Esophagus mucosa (tissue), 1 donor: Measurements from ENCODE around the gene TMPRSS11A. TPM values are rescaled to one million over a fixed set of nuclear protein-coding genes. Genes with fewer than 3 reads are reported as not detected.

Experiments
- ATAC-seq: fragments of 200-7000 bp; cut with Tn5 transposase; one replicate; pipeline ENCODE4 v1.9.1; 2020
- total RNA-seq: library from RNA; stranded (reverse); gene quantifications from one replicate; pipeline ENCODE4 v1.2.4, GENCODE V29; 2023
- donor health status: DM: yes; HTN: yes; CAD: no.

The TMPRSS11A gene
- total RNA-seq: 62.3 TPM

DNA sequence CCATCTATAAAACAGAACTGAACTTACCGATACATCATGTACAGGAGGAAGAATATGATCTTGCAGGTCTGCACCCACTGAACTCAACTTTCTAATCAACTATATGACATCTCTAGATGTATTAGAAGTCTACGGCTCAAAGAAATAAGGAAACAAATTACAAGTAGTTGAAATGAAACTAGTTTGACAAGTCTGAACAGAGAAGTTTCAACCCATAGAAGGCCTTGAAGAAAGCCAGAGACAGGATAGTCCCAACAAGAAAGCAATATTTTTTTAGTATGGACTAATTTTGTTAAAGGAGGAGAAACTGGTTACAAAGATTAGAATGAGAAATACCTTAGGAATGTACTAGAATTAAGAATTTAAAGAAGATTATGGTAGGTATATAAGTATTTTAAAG is at the start of gene TMPRSS11A:
Gene TMPRSS11A, minus strand, starts transcription at position 138 of the 400 bp plus-strand sequence. Its CDS starts 100 bp downstream, at position 38.
- peak; percentile 73 for ATAC-seq

- peak; percentile 95 for ATAC-seq
Observed at GRCh38 chr4:68011684-68012083, 48.4 kb upstream of the TMPRSS11A start.

- no peak for ATAC-seq
Observed at GRCh38 chr4:68002906-68003305, 39.6 kb upstream of the TMPRSS11A start.

DNA sequence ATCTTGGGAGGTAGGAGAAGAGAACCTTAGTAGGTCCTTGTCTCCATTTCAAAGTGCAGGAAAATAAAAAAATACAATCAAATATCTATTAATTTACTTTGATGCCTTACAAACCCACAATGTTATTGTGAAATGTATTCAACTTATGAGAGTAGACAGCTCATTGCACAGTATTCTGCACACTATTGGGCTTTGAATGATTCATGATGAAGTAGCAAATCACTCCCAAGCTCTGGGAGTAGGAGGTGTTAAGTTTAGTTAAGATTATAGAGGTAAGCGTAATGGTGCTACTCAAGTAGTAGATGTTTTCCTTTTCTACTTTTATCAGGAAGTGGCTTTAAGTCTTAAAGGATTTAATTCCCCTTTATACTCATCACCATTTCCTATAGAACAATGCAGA is 32.8 kb upstream of the TMPRSS11A start:
- ATAC-seq: peak; percentile 89

- no peak for ATAC-seq
Observed at GRCh38 chr4:67988991-67989390, 25.7 kb upstream of the TMPRSS11A start.

- peak; percentile 97 for ATAC-seq
Observed at GRCh38 chr4:67983333-67983732, 20.0 kb upstream of the TMPRSS11A start.

DNA sequence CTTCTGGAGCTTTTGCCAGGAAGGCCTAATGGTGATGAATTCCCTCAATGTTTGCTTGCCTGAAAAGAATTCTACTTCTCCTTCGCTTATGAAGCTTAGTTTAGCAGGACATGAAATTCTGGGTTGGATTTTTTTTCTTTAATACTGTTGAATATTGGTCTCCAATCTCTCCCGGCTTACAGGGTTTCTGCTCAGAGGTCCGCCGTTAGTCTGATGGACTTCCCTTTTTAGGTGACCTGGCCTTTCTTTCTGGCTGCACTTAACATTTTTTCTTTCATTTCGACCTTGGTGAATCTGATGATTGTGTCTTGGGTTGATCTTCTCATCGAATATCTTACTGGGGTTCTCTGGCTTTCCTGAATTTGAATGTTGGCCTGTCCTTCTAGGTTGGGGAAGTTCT is 17.2 kb upstream of the TMPRSS11A start:
- ATAC-seq: no peak

DNA sequence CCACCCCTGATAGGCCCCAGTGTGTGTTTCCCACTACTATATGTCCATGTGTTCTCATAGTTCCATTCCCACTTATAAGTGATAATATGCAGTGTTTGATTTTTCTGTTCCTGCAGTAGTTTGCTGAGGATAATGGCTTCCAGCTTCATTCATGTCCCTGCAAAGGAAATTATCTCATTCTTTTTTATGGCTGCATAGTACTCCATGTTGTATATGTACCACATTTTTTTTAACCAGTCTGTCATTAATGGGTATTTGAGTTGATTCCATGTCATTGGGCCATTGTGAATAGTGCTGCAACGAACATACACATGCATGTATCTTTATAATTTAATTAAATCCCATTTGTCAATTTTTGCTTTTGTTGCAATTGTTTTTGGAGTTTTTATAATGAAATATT is 10.3 kb upstream of the TMPRSS11A start:
- no peak for ATAC-seq

DNA sequence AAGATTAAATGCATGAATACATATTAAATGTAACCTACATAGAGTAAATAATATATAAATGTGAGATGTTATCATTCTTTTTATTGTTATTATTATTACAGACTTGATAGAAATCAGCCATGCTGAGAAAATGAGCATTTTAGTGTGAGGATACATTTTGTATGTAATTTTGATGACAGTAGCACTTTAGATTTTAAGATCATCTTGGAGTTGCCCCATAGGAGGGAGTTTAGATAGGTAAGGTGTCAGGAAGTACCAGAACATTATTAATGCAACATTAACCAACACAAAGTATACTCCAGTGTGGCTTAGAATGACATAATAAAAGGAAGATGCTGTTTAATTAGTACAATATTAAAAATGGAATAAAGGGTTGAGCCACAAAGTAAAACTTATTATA is 8.4 kb downstream of the TMPRSS11A start:
- no peak for ATAC-seq

- ATAC-seq: peak; percentile 89
Observed at GRCh38 chr4:67941074-67941473, 22.2 kb downstream of the TMPRSS11A start.

GRCh38 chr4:67940506-67940905 is 22.8 kb downstream of the TMPRSS11A start:
- peak; percentile 94 for ATAC-seq

- ATAC-seq: no peak
Observed at GRCh38 chr4:67939195-67939594, 24.1 kb downstream of the TMPRSS11A start.

- ATAC-seq: peak; percentile 24
Observed at GRCh38 chr4:67935888-67936287, 27.4 kb downstream of the TMPRSS11A start.

GRCh38 chr4:67934628-67935027 is 28.7 kb downstream of the TMPRSS11A start:
- peak; percentile 91 for ATAC-seq

DNA sequence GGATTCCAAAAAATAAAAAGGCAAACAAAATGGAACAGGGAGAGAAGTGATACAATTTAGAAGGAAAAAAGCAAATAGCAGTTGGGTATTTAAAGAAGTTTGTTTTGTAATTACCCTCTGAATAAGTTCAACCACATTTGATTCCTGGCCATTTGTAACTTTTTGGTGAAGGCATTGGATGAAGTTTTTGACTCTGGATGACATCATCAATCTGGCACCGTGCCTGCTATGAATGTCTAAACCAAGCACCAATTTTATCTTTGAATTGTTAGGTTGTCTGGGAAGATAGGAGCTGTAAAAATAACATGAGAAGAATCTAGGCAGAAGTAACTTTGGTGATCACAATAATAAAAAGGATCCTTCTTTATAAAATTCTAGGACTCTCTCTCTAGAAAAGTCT is 29.5 kb downstream of the TMPRSS11A start:
- no peak for ATAC-seq

GRCh38 chr4:67933038-67933437 is 30.3 kb downstream of the TMPRSS11A start:
- no peak for ATAC-seq

- no peak for ATAC-seq
Observed at GRCh38 chr4:67931256-67931655, 32.0 kb downstream of the TMPRSS11A start.

DNA sequence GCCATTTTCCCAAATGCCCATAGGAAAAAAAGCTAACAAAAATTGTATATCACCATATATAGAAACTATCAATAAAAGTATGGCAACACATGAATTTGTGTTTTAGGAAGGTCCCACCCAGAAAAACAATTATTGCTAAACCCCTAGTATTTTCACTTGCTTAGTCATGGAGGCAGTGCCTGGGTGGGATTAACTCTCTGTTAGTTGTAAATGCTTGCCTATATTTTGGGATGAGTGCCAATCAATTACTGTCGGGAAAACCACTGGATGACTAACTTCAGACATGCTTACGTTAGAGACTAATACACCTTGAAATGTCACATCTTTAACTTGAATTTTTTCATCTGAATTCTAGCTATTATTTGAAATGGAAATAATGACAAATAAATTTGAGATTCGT is 33.9 kb downstream of the TMPRSS11A start:
- peak; percentile 68 for ATAC-seq

GRCh38 chr4:67928546-67928945 is 34.7 kb downstream of the TMPRSS11A start:
- ATAC-seq: peak; percentile 87

- ATAC-seq: no peak
Observed at GRCh38 chr4:67927251-67927650, 36.0 kb downstream of the TMPRSS11A start.

- ATAC-seq: no peak
Observed at GRCh38 chr4:67926485-67926884, 36.8 kb downstream of the TMPRSS11A start.

- no peak for ATAC-seq
Observed at GRCh38 chr4:67922697-67923096, 40.6 kb downstream of the TMPRSS11A start.

DNA sequence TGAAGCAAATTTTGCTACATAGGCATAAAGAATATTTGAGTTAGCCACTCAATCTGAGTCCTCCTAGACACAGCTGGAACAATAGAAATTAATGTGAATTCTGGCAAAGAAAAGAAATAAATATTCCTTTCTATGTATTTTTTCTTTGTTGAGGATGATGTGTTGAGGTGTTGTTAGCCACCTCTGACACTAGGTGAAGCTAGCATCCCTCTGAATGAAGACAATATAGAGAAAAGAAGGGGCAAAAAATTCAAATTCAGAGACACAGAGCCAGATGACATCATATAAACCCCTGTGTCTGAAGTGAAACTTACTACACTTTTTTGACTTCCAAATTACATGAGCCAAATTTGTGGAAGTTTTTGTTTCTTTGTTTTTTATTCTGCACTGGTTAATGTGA is 44.9 kb downstream of the TMPRSS11A start:
- ATAC-seq: peak; percentile 33

DNA sequence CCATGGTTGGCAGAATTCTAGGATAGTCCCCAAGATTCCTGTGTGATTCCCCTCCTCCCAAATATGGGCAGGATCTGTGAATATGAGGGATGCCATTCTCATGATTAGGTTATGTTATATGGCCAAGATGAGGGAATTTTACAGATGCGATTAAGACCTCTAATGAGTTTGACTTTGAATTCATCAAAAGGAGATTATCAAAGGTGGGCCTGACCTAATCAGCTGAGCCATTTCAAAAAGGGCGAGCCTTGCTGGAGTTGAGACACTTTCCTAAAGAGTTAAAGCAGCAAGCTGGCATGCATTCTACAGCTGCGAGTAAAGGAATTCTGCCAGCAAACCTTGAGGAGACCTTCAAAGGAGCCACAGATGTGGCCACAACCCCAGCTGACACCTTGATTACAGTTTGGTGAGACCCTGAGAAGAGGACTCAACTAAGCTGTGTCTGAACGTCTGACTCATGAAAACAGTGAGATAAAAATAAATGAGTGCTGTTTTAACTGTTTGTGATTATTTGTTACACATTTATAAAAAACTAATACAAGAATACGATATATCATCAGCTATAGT is 47.8 kb downstream of the TMPRSS11A start:
- ATAC-seq: no peak

GRCh38 chr4:67912080-67912479 is 51.2 kb downstream of the TMPRSS11A start:
- ATAC-seq: no peak
